K562 (cell line): ENCODE data around the gene SPINK8. TPM values are rescaled to one million over a fixed set of nuclear protein-coding genes. Genes with fewer than 3 reads are reported as not detected.

ENCODE experiments used
- ARID1B ChIP-seq: fragments of 450-650 bp; IDR thresholded peaks from 2 replicates; pipeline ENCODE4 v1.6.1; 2016; ENCODE audit warnings: antibody characterized with exemption, mild to moderate bottlenecking, inconsistent platforms
- BACH1 ChIP-seq: fragments of 200-800 bp; sonication (Bioruptor generic); IDR thresholded peaks from 2 replicates; pipeline ENCODE4 v1.6.1; 2016; ENCODE audit warnings: missing genetic modification characterization, missing compliant biosample characterization
- BDP1 ChIP-seq: IDR thresholded peaks from 3 replicates; pipeline ENCODE4 v1.6.1; 2011; ENCODE audit not compliant: insufficient read length, insufficient read depth
- ETV1 ChIP-seq: fragments of 450-650 bp; conservative IDR thresholded peaks from 2 replicates; pipeline ENCODE4 v1.6.1; 2016; ENCODE audit warnings: missing genetic modification characterization, control low read depth, low read depth, missing compliant biosample characterization
- FUS ChIP-seq: fragments of 200-400 bp; formaldehyde crosslinking; optimal IDR thresholded peaks from 2 replicates; pipeline ENCODE3; 2017; ENCODE audit warnings: low read depth, low read length
- HES1 ChIP-seq: fragments of 450-650 bp; IDR thresholded peaks from 2 replicates; pipeline ENCODE4 v1.6.1; 2016; ENCODE audit warnings: low read depth, mild to moderate bottlenecking, moderate library complexity
- KDM5B ChIP-seq: fragments of 200-600 bp; sonication (generic); IDR thresholded peaks from 2 replicates; pipeline ENCODE4 v1.6.1; 2012; ENCODE audit warnings: low read depth, mild to moderate bottlenecking, moderate library complexity, low read length, control low read depth, inconsistent platforms; ENCODE audit not compliant: insufficient replicate concordance
- MBD2 ChIP-seq: sonication (generic); IDR thresholded peaks from 2 replicates; pipeline ENCODE4 v1.6.1; 2016; ENCODE audit warnings: low read depth, borderline replicate concordance
- PKNOX1 ChIP-seq: fragments of 450-650 bp; IDR thresholded peaks from 2 replicates; pipeline ENCODE4 v1.6.1; 2016
- POLR2A ChIP-seq: fragments of 450-650 bp; conservative IDR thresholded peaks from 2 replicates; pipeline ENCODE4 v1.6.1; 2016
- RAD21 ChIP-seq, 2 experiments: fragments of 250-450 bp in 1 of 2; fragments of 450-650 bp in 1 of 2; sonication (Bioruptor Pico) in 1 of 2; formaldehyde crosslinking in 1 of 2; IDR thresholded peaks in 1 of 2; conservative IDR thresholded peaks in 1 of 2; 2 replicates each; pipeline versions ENCODE4 v1.4.0 to v1.8.0; 2020 to 2022; ENCODE audit warnings: mild to moderate bottlenecking in 2 of 2, moderate library complexity in 1 of 2
- RBM34 ChIP-seq: fragments of 200-400 bp; formaldehyde crosslinking; IDR thresholded peaks from 2 replicates; pipeline ENCODE4 v1.6.1; 2018; ENCODE audit warnings: low read length, borderline replicate concordance; ENCODE audit not compliant: insufficient read depth
- RCOR1 ChIP-seq, 2 experiments: IDR thresholded peaks; 2 replicates each; pipeline ENCODE4 v1.6.1; 2012; ENCODE audit warnings: low read depth in 2 of 2, low read length in 2 of 2, borderline replicate concordance in 1 of 2, improper control_type of control experiment in 1 of 2
- RNF2 ChIP-seq: sonication (generic); IDR thresholded peaks from 2 replicates; pipeline ENCODE4 v1.6.1; 2016
- U2AF1 ChIP-seq: fragments of 200-400 bp; formaldehyde crosslinking; optimal IDR thresholded peaks from 2 replicates; pipeline ENCODE3; 2017; ENCODE audit warnings: mild to moderate bottlenecking, low read depth, low read length, moderate library complexity
- USF2 ChIP-seq: sonication (generic); formaldehyde crosslinking; IDR thresholded peaks from 2 replicates; pipeline ENCODE4 v1.5.0; 2020; ENCODE audit warnings: missing genetic modification reagents
- ZBTB43 ChIP-seq: sonication (generic); formaldehyde crosslinking; IDR thresholded peaks from 2 replicates; pipeline ENCODE4 v1.8.0; 2023; ENCODE audit warnings: mild to moderate bottlenecking, missing genetic modification reagents
- ZNF408 ChIP-seq: fragments of 250-450 bp; sonication (Bioruptor Pico); IDR thresholded peaks from 2 replicates; pipeline ENCODE4 v1.4.0; 2020; ENCODE audit warnings: low read depth, mild to moderate bottlenecking, moderate library complexity
- ZNF511 ChIP-seq: sonication (generic); formaldehyde crosslinking; IDR thresholded peaks from 2 replicates; pipeline ENCODE4 v1.8.0; 2022; ENCODE audit warnings: mild to moderate bottlenecking, missing genetic modification reagents
- ZNF589 ChIP-seq: fragments of 200-800 bp; sonication (Bioruptor generic); IDR thresholded peaks from 2 replicates; pipeline ENCODE4 v1.6.1; 2016; ENCODE audit warnings: low read depth, missing genetic modification characterization, missing compliant biosample characterization
- ZNF766 ChIP-seq: fragments of 200-800 bp; sonication (Bioruptor generic); conservative IDR thresholded peaks from 2 replicates; pipeline ENCODE4 v1.6.1; 2016; ENCODE audit warnings: missing genetic modification characterization, missing compliant biosample characterization
- polyA plus RNA-seq, 8 experiments: library from polyadenylated mRNA; depleted of rRNA in 4 of 8; stranded (reverse) in 5 of 8; unstranded in 3 of 8; fragments of >200 nt; fragmentation: Nextera tagmentation in 2 of 8; fragmentation: Illumina TruSeq in 1 of 8; extraction: Ambion mirVana in 2 of 8; extraction: Trizol in 1 of 8; gene quantifications; 2 replicates each; pipeline versions ENCODE4 v1.2.1 to v1.2.3, GENCODE V29; 2011 to 2014; ENCODE audit warnings: inconsistent platforms in 1 of 8, missing spikeins in 1 of 8
- total RNA-seq, 7 experiments: library from RNA; depleted of rRNA in 6 of 7; stranded (reverse); fragments of >200 nt in 6 of 7; fragmentation: Illumina TruSeq in 2 of 7; extraction: Trizol in 2 of 7; gene quantifications; 2 replicates each; pipeline versions ENCODE4 v1.2.1 to v1.2.3, GENCODE V29; 2011 to 2021; ENCODE audit warnings: low replicate concordance in 1 of 7

SPINK8 gene
- total and polyA plus RNA-seq, 9 of the 15 experiments (the other 6 are each of a cell fraction or from before 2014, with no cell fraction given), result not detected

- TF ChIP-seq ZNF589 (CRISPR knock-in tag) (0 out of 2 replicates have a peak, but pooled peaks have one; percentile 28), FUS (no peak), POLR2A (no peak), ETV1 (tag) (no peak), MBD2 (no peak), ARID1B (peak; percentile 78), ZBTB43 (CRISPR knock-in tag) (no peak), RNF2 (0 out of 2 replicates have a peak, but pooled peaks have one; percentile 48), HES1 (no peak), ZNF408 (CRISPR knock-in tag) (no peak), BDP1 (no peak), RAD21 (CRISPR knock-in tag; conservative IDR thresholded peaks at IDR 0.05 in 1 of 2, IDR thresholded peaks at IDR 0.05 in 1 of 2) (no peak), KDM5B (no peak), PKNOX1 (peak; percentile 30; the same call in 1 of the 2 replicates), BACH1 (tag) (no peak), U2AF1 (no peak), RBM34 (no peak), ZNF511 (CRISPR knock-in tag) (no peak), USF2 (CRISPR knock-in tag) (no peak), RCOR1 (IDR thresholded peaks at IDR 0.05; ENCODE audit: borderline replicate concordance in 1 of 2, low read depth in 2 of 2, low read length in 2 of 2) (peak in 1 of 2 experiments; percentile 49; a peak in 1 of 4 replicates), ZNF766 (CRISPR knock-in tag) (0 out of 2 replicates have a peak, but pooled peaks have one; percentile 29)
Observed at GRCh38 chr3:48299746-48300712, 33.4 kb downstream of the SPINK8 start (continued).
